ENCODE results near the gene SYVN1. TPM values are rescaled to one million over a fixed set of nuclear protein-coding genes. Genes with fewer than 3 reads are reported as not detected.

Gene SYVN1
- total RNA-seq, 1 experiment from 2014 or later: 45.9 TPM

DNA sequence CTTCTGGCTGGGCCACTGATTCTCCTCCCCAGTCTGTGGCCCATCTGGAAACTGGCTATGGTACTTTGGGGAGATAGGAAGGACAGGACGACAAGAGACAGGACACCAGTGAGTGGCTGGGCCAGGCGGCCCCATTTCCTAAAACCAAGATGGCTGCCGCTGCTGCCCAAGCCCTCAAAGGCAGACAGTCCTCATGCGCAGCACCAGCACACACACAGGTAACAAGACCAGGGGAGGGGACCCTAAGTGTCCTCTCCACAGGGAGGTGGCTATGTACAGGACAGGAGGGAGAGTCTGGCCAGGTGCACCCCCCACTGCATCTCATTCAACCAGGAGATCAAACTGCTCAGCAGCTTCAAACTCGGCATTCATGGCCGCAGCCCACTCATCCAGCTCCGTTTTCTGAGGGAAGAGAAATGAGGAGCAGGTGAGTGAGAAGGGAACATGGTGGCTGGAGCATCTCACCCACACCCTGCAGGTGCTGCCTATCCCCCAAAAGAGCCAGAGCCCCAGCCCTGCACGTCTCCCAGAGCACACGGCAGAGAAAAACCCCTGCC, 55.5 kb downstream of the SYVN1 start:
- no peaks in the 10 kb centered on the region for H3K27me3 ChIP-seq (ENCODE audit: insufficient read depth, low read length)
- no peaks in the 10 kb centered on the region for H4K20me1 ChIP-seq (ENCODE audit: insufficient read depth)
- H3K36me3 ChIP-seq (ENCODE audit: control insufficient read depth in 1 of 2, insufficient read depth in 2 of 2, low read length in 2 of 2): peaks cover 14 to 49% of the 10 kb centered on the region in 2 experiments; a peak in 2 of 4 replicates
- ATAC-seq (no peak), DNase-seq (ENCODE audit: low read depth, low spot score) (no peak)
- CTCF ChIA-PET: no interaction called here
- RAD21 ChIA-PET (ENCODE audit: low non-redundant PET in 1 of 2, low total read pairs in 2 of 2, uncharacterized antibody in 2 of 2, unreplicated experiment in 2 of 2): no interaction called here
- TF ChIP-seq FOSL1 (IDR thresholded peaks at IDR 0.05; ENCODE audit: low read depth) (no peak), ZNF274 (IDR thresholded peaks at IDR 0.05; ENCODE audit: low read depth, low read length) (no peak), POLR2A (IDR thresholded peaks at IDR 0.05; ENCODE audit: borderline replicate concordance, extremely low read depth, insufficient read depth, insufficient read length) (no peak), CEBPB (IDR thresholded peaks at IDR 0.05; ENCODE audit: low read depth) (no peak), CTCF (IDR thresholded peaks at IDR 0.05 in 2 of 3, conservative IDR thresholded peaks at IDR 0.05 in 1 of 3; ENCODE audit: borderline replicate concordance in 1 of 3, insufficient read depth in 1 of 3, low read depth in 2 of 3, low read length in 2 of 3) (no peak), SIN3A (IDR thresholded peaks at IDR 0.05; ENCODE audit: low read depth) (no peak), JUND (IDR thresholded peaks at IDR 0.05) (no peak), YY1 (IDR thresholded peaks at IDR 0.05; ENCODE audit: extremely low read depth, insufficient replicate concordance, low read depth, low read length) (no peak), SP1 (IDR thresholded peaks at IDR 0.05; ENCODE audit: low read depth) (no peak), RAD21 (IDR thresholded peaks at IDR 0.05; ENCODE audit: low read depth) (no peak), POLR2AphosphoS5 (IDR thresholded peaks at IDR 0.05; ENCODE audit: low read depth, low read length) (no peak), ZBTB33 (IDR thresholded peaks at IDR 0.05; ENCODE audit: extremely low read depth, insufficient replicate concordance, low read length) (no peak), SRF (IDR thresholded peaks at IDR 0.05; ENCODE audit: low read depth) (no peak), CBX3 (IDR thresholded peaks at IDR 0.05; ENCODE audit: low read depth) (no peak), ZFX (IDR thresholded peaks at IDR 0.05) (no peak), ELF1 (IDR thresholded peaks at IDR 0.05; ENCODE audit: borderline replicate concordance, low read depth) (no peak), EZH2 (IDR thresholded peaks at IDR 0.05) (no peak), EGR1 (IDR thresholded peaks at IDR 0.05; ENCODE audit: low read depth) (no peak)
- TF ChIP-seq, protein P1, sequence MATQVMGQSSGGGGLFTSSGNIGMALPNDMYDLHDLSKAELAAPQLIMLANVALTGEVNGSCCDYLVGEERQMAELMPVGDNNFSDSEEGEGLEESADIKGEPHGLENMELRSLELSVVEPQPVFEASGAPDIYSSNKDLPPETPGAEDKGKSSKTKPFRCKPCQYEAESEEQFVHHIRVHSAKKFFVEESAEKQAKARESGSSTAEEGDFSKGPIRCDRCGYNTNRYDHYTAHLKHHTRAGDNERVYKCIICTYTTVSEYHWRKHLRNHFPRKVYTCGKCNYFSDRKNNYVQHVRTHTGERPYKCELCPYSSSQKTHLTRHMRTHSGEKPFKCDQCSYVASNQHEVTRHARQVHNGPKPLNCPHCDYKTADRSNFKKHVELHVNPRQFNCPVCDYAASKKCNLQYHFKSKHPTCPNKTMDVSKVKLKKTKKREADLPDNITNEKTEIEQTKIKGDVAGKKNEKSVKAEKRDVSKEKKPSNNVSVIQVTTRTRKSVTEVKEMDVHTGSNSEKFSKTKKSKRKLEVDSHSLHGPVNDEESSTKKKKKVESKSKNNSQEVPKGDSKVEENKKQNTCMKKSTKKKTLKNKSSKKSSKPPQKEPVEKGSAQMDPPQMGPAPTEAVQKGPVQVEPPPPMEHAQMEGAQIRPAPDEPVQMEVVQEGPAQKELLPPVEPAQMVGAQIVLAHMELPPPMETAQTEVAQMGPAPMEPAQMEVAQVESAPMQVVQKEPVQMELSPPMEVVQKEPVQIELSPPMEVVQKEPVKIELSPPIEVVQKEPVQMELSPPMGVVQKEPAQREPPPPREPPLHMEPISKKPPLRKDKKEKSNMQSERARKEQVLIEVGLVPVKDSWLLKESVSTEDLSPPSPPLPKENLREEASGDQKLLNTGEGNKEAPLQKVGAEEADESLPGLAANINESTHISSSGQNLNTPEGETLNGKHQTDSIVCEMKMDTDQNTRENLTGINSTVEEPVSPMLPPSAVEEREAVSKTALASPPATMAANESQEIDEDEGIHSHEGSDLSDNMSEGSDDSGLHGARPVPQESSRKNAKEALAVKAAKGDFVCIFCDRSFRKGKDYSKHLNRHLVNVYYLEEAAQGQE (IDR thresholded peaks at IDR 0.05; ENCODE audit: low read depth): no peak
- TF ChIP-seq, protein P2, sequence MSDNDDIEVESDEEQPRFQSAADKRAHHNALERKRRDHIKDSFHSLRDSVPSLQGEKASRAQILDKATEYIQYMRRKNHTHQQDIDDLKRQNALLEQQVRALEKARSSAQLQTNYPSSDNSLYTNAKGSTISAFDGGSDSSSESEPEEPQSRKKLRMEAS (IDR thresholded peaks at IDR 0.05): no peak
- H3K79me2 ChIP-seq (ENCODE audit: insufficient read depth, low read length): peaks cover 72% of the 10 kb centered on the region
- H3K9me3 ChIP-seq (ENCODE audit: control insufficient read depth in 1 of 2, insufficient read depth in 1 of 2, low read depth in 1 of 2, low read length in 2 of 2): no peaks in the 10 kb centered on the region
- peak overlapping the region; percentile 31; the same call in 1 of the 2 replicates for H3K4me2 ChIP-seq (ENCODE audit: low read length)
- intact Hi-C loops (cut with micrococcal nuclease): loop anchor here (5.0 kb wide), 1 partner anchor 67 kb away; the partner anchor contains the start of gene ARL2
- POLR2A ChIA-PET: interaction anchor here (0.8 to 1.5 kb wide), 2 partner anchors 33 to 43 kb away, joined by 3 read pairs; partner anchors contain the start of genes FAU, MRPL49 and TM7SF2
- no peak overlapping the region for H3K4me3 ChIP-seq (replicated peaks in 1 of 2; ENCODE audit: low read depth in 1 of 2, low read length in 2 of 2)
- no peak overlapping the region for H2AFZ ChIP-seq (ENCODE audit: low read depth, low read length, poor library complexity, severe bottlenecking)
- peak overlapping the region; percentile 39 for H3K27ac ChIP-seq (ENCODE audit: low read depth, low read length)
- H3K4me1 ChIP-seq (ENCODE audit: control insufficient read depth in 1 of 2, insufficient read depth in 2 of 2, low read length in 2 of 2): peaks cover 5 to 24% of the 10 kb centered on the region in 2 experiments; a peak in 3 of 4 replicates
- BruUV-seq (replicated peaks): no TSS peak
- H3K9me2 ChIP-seq (ENCODE audit: insufficient read depth): no peaks in the 10 kb centered on the region
- H3K9ac ChIP-seq (ENCODE audit: low read length): peak overlapping the region; percentile 15; the same call in 1 of the 2 replicates
